ENCODE data around the gene TOP2A. TPM values are rescaled to one million over a fixed set of nuclear protein-coding genes. Genes with fewer than 3 reads are reported as not detected.
A peak's percentile ranks its signal among the peaks of the same experiment; 100 is the strongest.
"Not testable (repeated sequence)": the region's sequence is repeated elsewhere in the genome, so short reads cannot be mapped to it uniquely, and the experiment has no call there.

TOP2A gene
- total RNA-seq, 4 donors from 2014 or later = 0.26 to 145 (median 1.9) TPM; not detected in 1

DNA sequence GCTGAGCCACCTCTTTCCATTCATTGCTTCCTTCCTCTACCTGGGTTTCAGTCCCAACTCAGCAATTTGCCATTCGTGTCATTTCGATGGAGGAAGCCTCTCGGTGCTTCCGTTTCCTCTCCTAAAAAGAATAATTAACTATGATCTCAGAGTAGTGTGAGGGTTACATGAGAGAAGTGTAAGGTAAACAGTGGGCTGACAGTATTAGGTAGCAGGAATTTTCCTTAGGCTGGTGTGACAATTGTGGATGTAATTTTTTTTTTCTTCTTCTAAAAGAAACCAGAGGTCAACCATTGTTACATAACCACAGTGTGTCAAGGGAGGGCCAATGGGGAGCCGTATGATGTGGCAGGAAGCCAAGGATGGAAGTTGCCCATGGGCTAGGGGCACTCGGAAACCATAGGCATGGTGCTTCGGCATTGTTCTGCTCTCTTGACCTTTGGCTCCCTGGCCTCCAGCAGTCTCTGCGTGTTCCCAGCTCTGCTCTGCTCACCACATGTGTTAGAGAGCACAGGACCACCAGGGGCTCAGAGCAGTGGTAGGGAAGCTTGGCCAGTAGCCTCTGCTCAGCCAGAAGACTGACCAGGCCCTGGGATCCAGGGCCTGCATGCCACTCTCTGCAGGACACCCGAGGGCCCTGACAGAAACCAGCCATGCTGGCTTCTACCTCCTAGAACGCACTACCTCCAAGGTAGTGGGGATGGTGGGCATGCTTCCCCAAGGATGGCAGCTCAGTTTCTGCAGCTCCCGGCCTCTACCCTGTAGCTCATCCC lies 2.0 kb upstream of the TOP2A start:
- no peak for DNase-seq
- H3K27me3 ChIP-seq = no peaks in the 10 kb centered on the region
- no peak overlapping the region for H3K4me3 ChIP-seq
- H3K36me3 ChIP-seq = no peaks in the 10 kb centered on the region
- peaks cover 0 to 4% of the 10 kb centered on the region in 2 donors for H3K4me1 ChIP-seq
- intact Hi-C loops (cut with DNase I; ENCODE audit: low total_unique reads) = no loop called here
- no peak overlapping the region for H3K27ac ChIP-seq
- no peaks in the 10 kb centered on the region for H3K9me3 ChIP-seq
- no peak for TF ChIP-seq POLR2A (IDR thresholded peaks at IDR 0.05)
- TF ChIP-seq, protein P1, sequence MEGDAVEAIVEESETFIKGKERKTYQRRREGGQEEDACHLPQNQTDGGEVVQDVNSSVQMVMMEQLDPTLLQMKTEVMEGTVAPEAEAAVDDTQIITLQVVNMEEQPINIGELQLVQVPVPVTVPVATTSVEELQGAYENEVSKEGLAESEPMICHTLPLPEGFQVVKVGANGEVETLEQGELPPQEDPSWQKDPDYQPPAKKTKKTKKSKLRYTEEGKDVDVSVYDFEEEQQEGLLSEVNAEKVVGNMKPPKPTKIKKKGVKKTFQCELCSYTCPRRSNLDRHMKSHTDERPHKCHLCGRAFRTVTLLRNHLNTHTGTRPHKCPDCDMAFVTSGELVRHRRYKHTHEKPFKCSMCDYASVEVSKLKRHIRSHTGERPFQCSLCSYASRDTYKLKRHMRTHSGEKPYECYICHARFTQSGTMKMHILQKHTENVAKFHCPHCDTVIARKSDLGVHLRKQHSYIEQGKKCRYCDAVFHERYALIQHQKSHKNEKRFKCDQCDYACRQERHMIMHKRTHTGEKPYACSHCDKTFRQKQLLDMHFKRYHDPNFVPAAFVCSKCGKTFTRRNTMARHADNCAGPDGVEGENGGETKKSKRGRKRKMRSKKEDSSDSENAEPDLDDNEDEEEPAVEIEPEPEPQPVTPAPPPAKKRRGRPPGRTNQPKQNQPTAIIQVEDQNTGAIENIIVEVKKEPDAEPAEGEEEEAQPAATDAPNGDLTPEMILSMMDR (IDR thresholded peaks at IDR 0.05) = no peak

DNA sequence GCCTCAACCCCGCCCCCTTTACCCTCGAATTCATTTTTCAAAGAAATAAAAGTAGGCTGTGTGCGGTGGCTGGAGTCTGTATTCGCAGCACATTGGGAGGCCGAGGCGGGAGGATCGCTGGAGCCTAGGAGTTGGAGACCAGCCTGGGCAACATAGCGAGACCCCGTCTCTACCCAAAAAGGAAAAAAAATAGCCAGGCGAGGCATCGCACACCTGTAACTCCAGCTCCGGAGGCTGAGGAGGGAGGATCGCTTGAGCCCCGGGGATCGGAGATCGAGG lies 671 bp upstream of the TOP2A start:
- peak overlapping the region; percentile 39 to 52 for H3K4me3 ChIP-seq
- H3K9me3 ChIP-seq = no peaks in the 10 kb centered on the region
- no peak for DNase-seq
- H3K36me3 ChIP-seq = no peaks in the 10 kb centered on the region
- peak overlapping the region; percentile 73 to 83 for H3K27ac ChIP-seq
- peaks cover 0 to 4% of the 10 kb centered on the region in 2 donors for H3K4me1 ChIP-seq
- H3K27me3 ChIP-seq = no peaks in the 10 kb centered on the region
- intact Hi-C loops (cut with DNase I; ENCODE audit: low total_unique reads) = no loop called here
- TF ChIP-seq, protein P1 (IDR thresholded peaks at IDR 0.05) = no peak
- TF ChIP-seq POLR2A (IDR thresholded peaks at IDR 0.05) = no peak

DNA sequence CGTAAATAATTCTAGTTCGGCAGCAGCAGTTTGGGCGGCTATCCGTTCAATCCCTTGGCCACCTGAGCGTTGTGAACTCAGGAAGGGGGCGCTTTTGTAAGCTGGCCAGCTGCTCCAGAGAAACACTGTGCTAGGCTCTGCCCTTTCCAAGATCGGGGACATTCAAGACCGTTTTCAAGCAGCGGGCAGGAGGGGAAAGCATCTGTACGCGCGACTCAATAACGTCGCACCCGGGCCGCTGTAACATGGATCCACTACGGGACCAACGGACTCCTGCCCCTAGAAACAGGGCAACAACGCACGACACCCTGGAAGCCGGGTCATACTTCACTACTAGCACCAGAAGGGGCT lies 463 bp downstream of the TOP2A start:
- H3K27ac ChIP-seq = peak overlapping the region in 1 of 2 donors; percentile 5
- peaks cover 0 to 4% of the 10 kb centered on the region in 2 donors for H3K4me1 ChIP-seq
- no peak for DNase-seq
- H3K36me3 ChIP-seq = no peaks in the 10 kb centered on the region
- no peaks in the 10 kb centered on the region for H3K27me3 ChIP-seq
- intact Hi-C loops (cut with DNase I; ENCODE audit: low total_unique reads) = no loop called here
- TF ChIP-seq POLR2A (IDR thresholded peaks at IDR 0.05) = no peak
- TF ChIP-seq, protein P1 (IDR thresholded peaks at IDR 0.05) = no peak
- no peaks in the 10 kb centered on the region for H3K9me3 ChIP-seq
- H3K4me3 ChIP-seq = peak overlapping the region; percentile 48 to 57

DNA sequence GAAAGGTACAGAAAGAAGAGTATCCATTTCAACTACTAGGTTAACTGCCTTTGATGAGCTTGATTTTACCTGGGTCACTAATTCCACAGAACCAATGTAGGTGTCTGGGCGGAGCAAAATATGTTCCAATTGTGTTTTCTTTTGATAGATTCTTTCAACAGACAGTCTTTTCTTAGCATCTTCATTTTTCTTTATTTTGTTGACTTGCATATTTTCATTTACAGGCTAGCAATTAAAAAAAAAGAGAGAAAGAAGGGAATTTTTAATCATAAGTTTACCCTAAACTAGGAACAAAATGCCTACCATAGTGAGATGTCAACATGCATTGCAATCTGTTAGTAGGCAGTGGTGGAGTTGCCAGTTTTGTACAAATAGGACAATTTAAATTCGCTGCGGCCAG lies 1.0 kb downstream of the TOP2A start:
- no peak for TF ChIP-seq POLR2A (IDR thresholded peaks at IDR 0.05)
- TF ChIP-seq, protein P1 (IDR thresholded peaks at IDR 0.05) = no peak
- no peak for DNase-seq
- Histone ChIP-seq H3K4me3 (no peak overlapping the region), H3K9me3 (no peaks in the 10 kb centered on the region), H3K27me3 (no peaks in the 10 kb centered on the region), H3K4me1 (peaks cover 0 to 4% of the 10 kb centered on the region in 2 donors), H3K36me3 (no peaks in the 10 kb centered on the region), H3K27ac (no peak overlapping the region)
- intact Hi-C loops (cut with DNase I; ENCODE audit: low total_unique reads) = no loop called here

DNA sequence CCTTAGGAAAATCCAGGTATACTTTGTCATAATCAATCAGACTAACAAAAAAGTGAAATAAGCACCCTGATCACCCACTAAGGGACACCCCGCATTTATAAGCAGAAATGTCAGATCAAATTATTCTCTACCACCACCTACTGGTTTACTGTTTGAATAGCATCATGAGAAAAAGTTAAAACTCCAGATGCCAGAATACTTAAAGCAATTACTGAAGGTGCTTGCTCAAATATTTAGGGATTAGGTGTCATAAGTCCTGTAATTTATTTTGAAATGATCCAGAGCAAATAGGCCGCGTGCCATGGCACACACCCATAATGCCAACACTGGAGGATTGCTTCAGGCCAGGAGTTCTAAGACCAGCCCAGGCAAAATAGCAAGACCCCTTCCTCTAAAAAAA lies 2.3 kb downstream of the TOP2A start:
- H3K27ac ChIP-seq = no peak overlapping the region
- H3K27me3 ChIP-seq = no peaks in the 10 kb centered on the region
- intact Hi-C loops (cut with DNase I; ENCODE audit: low total_unique reads) = no loop called here
- no peak overlapping the region for H3K4me3 ChIP-seq
- no peaks in the 10 kb centered on the region for H3K36me3 ChIP-seq
- no peak for DNase-seq
- no peak for TF ChIP-seq POLR2A (IDR thresholded peaks at IDR 0.05)
- TF ChIP-seq, protein P1 (IDR thresholded peaks at IDR 0.05) = peak; percentile 40 to 72 (median 52)
- H3K4me1 ChIP-seq = peaks cover 0 to 4% of the 10 kb centered on the region in 2 donors
- no peaks in the 10 kb centered on the region for H3K9me3 ChIP-seq

DNA sequence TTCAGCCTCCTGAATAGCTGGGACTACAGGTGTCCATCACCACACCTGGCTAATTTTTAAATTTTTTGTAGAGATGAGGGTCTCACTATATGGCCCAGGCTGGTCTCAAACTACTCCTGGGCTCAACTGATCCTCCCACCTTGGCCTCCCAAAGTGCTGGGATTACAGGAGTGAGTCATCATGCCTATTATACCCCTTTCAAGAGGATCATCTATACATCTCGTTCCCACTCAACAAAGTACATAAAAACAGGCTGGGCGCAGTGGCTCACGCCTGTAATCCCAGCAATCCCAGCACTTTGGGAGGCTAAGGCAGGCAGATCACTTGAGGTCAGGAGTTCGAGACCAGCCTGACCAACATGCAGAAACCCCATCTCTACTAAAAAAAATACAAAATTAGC lies 3.4 kb downstream of the TOP2A start:
- DNase-seq; H3K27ac ChIP-seq; H3K36me3 ChIP-seq; H3K4me1 ChIP-seq; H3K4me3 ChIP-seq; H3K9me3 ChIP-seq; H3K27me3 ChIP-seq; intact Hi-C loops (cut with DNase I; ENCODE audit: low total_unique reads): not testable (repeated sequence)
